ENCODE data around the gene WDR35.
"Not testable (repeated sequence)": the region's sequence is repeated elsewhere in the genome, so short reads cannot be mapped to it uniquely, and the experiment has no call there.

- not testable (repeated sequence) for TF ChIP-seq CTCF (IDR thresholded peaks at IDR 0.05; ENCODE audit: low read depth, low read length); EZH2phosphoT487 (IDR thresholded peaks at IDR 0.05; ENCODE audit: low read depth)
Observed at GRCh38 chr2:19891971-19892370, 97.9 kb downstream of the WDR35 start.
